GM12865 (cell line): Measurements from ENCODE around the gene ARID5B.
A peak's percentile ranks its signal among the peaks of the same experiment; 100 is the strongest.

Source experiments
- DNase-seq: peaks from one replicate; pipeline ENCODE4 v3.0.0; 2010; ENCODE audit warnings: low read depth
- H3K4me3 ChIP-seq: 2 replicates; pipeline ENCODE4 v1.5.1; 2011; ENCODE audit warnings: mild to moderate bottlenecking, low read depth, low read length, control low read depth
- TF ChIP-seq, protein P1 (sequence below): IDR thresholded peaks from 2 replicates; pipeline ENCODE4 v1.5.1; 2011; ENCODE audit warnings: low read length, control low read depth, low read depth, inconsistent platforms; ENCODE audit not compliant: insufficient read depth; ENCODE audit errors: missing control alignments

Gene ARID5B

DNA sequence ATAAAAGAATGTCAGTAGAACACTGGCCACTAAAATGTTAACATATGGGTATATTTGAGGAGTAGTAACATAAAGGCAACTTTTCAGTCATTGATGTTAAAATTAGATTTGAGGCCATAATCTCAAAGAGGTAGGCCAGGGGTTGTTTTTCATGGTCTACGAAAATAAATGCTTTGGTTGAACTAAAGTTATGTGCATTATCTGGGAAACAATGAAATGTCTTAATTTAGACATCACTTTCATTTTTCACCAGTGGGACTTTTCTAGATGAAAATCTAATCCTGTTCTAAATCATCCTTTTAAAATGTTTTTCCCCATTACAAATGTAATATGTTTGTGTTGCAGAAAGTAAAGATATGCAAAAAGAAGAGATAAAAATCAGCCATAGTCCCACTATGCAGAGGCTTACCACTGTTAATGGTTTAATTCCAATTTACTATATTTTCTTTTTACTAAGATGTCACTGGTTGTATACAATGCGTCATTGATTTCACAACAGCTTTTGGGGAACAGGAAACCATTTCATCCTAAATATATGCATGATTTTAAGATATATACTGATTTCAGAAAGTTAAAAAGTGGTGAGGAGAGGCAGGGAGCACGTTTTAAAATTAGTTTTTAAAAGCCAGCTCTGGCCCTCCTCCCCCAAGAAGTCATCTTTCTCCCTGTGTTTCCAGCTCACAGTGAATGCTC is 64.3 kb downstream of the ARID5B start:
- H3K4me3 ChIP-seq = peak overlapping the region; percentile 41
- DNase-seq = no peak
- TF ChIP-seq, protein P1, sequence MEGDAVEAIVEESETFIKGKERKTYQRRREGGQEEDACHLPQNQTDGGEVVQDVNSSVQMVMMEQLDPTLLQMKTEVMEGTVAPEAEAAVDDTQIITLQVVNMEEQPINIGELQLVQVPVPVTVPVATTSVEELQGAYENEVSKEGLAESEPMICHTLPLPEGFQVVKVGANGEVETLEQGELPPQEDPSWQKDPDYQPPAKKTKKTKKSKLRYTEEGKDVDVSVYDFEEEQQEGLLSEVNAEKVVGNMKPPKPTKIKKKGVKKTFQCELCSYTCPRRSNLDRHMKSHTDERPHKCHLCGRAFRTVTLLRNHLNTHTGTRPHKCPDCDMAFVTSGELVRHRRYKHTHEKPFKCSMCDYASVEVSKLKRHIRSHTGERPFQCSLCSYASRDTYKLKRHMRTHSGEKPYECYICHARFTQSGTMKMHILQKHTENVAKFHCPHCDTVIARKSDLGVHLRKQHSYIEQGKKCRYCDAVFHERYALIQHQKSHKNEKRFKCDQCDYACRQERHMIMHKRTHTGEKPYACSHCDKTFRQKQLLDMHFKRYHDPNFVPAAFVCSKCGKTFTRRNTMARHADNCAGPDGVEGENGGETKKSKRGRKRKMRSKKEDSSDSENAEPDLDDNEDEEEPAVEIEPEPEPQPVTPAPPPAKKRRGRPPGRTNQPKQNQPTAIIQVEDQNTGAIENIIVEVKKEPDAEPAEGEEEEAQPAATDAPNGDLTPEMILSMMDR = no peak

DNA sequence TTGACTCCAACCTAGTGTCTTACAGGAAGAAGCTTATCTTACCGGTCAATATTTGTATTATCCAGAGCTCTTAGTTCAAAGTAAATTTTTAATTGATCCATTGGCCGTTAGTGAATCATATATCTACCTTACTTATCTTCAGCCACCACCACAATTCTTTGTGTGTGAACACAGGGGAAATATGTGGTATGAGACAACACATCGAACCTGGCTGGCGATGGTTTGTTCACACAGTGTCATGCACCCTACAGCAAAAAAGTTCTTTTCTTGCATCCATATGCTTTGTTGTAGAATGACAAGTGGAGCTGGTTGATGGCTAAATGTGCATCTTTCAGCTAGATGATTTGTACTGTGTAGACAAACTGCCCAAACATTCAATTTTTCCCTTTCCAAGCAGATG is 65.8 kb downstream of the ARID5B start:
- H3K4me3 ChIP-seq = no peak overlapping the region
- TF ChIP-seq, protein P1 = no peak
- DNase-seq = no peak

DNA sequence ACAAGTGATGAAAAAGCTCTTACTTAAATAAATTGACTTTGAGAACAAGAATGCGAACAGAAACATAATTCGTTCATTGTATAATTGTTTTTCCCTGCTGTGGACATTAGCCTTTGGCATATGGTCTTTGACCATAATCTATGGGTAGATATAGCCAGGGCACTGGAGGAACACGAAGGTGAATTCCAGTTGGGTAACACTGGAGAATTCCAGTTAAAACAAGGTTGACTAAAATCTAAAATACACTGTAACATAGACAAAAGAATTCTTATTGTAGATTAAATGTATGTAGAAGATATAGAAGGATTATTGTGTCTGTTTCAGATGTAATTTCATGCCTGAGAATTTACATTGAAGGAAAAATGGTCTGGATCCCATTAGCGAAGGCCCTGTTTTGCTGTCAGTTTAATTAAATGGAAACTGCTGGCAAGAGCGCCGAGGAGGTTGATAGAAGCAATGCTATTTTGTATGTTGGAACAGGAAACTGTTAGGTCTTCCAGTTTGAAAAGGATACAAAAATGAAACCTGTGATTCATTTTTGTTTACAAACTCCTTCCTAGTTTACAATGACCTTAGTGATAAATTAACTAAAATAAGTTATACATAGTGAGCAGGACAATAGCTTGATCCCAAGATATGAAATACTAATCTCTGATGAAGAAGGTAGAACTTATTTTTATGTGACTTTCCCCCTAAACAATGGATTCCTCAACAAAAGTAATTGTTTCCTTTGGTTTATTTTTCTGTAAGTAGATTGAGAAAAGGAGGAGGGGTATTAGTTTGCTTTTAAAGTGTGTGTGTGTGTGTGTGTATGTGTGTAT is 68.9 kb downstream of the ARID5B start:
- no peak overlapping the region for H3K4me3 ChIP-seq
- TF ChIP-seq, protein P1 = no peak
- DNase-seq = no peak

DNA sequence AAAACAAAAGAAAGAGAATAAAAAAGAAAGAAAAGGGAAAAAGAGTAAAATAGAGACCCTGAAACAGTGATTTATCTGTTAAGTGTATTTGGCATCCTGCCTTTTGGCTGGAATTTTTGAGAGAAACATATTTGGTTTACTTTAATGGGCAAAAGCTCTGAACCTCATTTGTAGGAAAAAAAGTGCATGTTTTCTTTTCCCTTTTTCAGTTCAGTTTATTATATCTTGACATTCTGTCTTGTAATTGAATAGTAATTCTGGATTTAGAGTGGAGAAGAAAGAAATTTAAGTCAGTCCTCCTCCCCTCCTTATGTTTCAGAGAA is 69.5 kb downstream of the ARID5B start:
- H3K4me3 ChIP-seq = no peak overlapping the region
- TF ChIP-seq, protein P1 = no peak
- DNase-seq = no peak

DNA sequence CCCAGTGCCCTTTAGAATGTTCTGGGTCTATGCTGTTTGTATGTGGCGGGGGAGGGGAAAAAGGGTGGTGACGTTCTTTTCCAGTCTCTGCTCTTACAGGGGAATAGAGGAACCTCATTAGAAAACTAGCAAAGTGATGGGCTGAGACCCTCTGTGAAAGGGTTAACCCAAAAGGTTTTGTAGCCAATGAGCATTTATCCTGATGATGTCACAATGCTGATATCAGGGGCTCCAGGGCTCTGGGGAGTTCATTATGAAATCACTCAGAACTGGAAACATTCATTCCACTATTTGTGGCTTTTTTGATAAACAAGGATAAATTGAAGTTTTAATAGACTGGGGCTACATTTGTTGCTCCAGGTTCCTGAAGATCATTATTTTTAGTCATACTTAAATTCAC is 71.7 kb downstream of the ARID5B start:
- H3K4me3 ChIP-seq = no peak overlapping the region
- TF ChIP-seq, protein P1 = no peak
- no peak for DNase-seq

DNA sequence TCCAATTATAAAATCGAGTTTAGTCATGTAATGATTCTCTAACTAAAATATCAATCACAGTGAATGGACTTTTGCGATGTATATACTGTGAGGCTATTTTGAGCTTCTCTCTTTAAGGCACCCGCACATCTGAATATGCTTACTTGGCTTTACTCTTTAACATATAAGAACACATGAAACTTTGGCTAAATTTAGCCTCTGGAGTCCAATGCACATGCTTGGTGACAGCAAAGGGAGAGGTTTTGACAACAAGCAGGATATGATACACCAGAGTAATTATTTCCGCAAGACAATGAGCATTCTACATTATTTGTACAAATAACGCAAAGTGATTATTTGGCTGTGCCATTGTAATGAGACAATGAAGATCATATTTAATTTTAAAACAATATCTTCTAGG is 72.4 kb downstream of the ARID5B start:
- peak; percentile 37 for DNase-seq
- TF ChIP-seq, protein P1 = no peak
- peak overlapping the region; percentile 18; the same call in 1 of the 2 replicates for H3K4me3 ChIP-seq
